GM18520 (cell line): ENCODE results near the gene SNX5.

ENCODE experiments used
- ATAC-seq: cut with Tn5 transposase; IDR thresholded peaks from one replicate; pipeline ENCODE4 v1.9.1; 2021; ENCODE audit not compliant: unreplicated experiment

The SNX5 gene

DNA sequence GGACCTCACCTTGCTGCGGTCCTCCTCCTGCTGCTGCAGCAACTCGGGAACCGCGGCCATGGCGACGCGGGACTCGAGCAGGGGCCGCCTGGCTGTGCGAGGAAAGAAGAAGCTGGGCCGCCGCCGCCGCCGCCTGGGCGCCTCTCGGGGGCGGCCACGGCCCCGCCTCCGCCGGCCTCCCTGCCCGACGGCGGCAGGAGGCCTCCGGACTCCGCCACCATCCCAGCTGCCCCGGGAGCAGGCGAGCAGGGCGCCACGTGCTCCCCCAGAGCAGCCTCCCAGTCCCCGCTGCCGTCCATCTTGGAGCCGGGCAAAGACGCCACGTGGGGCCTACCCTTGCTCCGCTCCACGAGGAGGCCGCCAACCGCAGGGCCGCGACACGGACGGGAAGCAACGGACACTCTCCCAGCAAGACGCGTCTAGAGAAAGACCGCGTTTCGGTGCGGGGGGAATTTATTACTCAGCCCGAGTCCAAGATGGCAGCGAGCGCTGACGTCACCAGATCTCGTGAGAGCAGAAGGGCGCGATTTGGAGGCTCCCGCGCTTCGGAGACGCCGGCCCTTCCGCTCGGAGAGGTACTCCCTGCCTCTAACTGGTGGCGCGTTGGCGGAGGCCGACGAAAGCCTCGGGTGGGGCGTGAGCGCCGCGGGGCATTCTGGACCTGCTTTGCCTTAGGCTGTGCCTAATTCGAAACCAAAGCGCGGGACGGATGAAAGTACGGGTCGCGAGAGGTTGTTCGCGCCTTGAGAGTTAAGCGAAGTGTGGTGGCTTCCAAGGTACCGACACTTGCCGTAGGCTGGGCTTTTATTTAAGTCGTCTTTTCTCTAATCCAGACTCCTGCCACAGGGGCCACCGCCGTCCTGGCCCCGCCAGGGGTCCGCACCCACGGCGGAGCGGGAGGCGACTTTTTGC lies at the start of gene SNX5, which contains the start of gene MGME1:
Gene SNX5, minus strand, starts transcription at position 429 of the 912 bp plus-strand sequence. Its CDS starts 369 bp downstream, at position 60.
Gene MGME1, plus strand, starts transcription at position 653 of the 912 bp plus-strand sequence. CDS start 842 bp downstream, outside the sequence.
- peak; percentile 70 for ATAC-seq

DNA sequence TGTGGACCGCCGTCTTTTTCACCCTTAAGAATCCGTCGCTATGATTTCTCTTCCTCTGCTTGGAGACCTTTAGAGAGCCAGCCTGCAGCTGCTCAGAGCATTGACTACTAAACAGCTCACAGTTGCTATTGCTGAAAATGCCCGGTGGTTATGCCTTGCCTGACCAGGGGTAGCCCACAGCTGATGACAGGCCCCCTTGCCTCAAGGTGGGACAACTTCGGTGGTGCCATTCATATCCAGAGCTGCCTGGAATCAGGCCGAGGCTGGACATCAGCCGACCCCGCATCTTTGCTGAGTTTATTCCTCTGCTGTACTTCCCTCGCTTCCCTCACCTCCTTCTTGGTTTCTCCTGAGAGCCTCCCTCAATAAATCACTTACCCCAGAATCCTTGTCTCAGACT lies 49.5 kb upstream of the SNX5 start:
- no peak for ATAC-seq

DNA sequence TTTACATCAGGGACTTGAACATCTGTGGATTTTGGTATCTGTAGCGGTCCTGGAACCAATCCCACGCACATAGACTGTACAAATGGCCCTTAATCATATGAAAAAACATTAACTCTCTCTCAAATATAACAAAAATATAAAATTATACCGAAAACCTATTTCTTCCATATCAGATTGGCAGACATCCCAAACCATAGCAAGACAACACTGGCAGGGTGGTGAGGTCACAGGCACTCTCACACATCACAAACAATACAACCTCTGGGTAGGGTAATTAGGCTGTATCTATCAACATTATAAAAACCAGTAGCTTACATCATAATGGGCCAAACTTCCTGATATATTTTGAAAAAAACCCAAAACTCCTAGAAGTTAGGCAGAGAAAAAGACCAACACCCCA lies 48.2 kb upstream of the SNX5 start:
- no peak for ATAC-seq

DNA sequence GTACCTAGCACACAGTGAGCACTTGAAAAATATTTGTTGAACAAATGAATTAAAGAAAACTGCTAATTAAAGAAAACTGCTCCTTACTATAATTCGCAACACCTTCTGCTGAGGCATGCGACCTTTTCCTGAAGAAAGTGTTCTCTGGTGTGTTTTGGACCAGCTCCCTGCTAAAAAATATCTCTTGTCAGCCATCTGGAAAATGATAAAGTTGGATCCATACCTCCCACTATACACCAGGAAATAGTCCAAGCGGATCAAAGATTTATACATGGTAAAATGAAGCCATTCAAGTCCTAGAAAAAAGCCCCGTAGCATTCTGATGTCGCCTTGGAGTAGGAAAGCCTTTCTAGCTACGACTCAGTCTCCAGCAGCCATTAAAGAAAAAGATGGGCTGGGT lies 45.8 kb upstream of the SNX5 start:
- no peak for ATAC-seq

DNA sequence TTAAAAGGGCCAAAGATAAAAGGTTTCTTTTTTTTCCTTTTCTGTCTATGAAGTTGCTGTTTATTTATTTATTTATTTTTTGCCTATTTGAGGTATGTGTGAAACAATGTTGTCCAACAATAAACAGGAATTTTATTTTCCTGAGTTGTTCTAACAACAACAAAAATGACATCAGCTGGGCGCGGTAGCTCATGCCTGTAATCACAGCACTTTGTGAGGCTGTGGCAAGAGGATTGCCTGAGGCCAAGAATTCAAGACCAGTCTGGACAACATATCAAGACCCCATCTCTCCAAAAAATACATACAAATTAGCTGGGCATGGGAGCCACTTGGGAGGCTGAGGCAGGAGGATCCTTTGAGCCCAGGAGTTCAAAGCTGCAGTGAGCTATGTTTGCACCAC lies 44.3 kb upstream of the SNX5 start:
- ATAC-seq, result no peak

DNA sequence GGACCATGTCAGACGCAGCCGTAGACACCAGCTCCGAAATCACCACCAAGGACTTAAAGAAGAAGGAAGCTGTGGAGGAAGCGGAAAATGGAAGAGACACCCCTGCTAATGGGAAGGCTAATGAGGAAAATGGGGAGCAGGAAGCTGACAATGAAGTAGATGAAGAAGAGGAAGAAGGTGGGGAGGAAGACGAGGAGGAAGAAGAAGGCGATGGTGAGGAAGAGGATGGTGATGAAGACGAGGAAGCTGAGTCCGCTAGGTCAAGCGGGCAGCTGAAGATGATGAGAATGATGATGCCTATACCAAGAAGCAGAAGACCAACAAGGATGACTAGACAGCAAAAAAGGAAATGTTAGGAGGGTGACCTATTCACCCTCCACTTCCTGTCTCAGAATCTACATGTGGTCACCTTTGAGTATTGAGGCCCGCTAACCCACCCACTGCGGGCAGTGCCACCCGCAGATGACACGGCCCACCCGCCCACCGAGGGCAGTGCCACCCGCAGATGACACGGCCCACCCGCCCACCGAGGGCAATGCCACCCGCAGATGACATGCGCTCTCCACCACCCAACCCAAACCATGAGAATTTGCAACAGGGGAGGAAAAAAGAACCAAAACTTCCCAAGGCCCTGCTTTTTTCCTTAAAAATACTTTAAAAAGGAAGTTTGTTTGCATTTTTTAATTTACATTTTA lies 43.5 kb upstream of the SNX5 start:
- no peak for ATAC-seq

DNA sequence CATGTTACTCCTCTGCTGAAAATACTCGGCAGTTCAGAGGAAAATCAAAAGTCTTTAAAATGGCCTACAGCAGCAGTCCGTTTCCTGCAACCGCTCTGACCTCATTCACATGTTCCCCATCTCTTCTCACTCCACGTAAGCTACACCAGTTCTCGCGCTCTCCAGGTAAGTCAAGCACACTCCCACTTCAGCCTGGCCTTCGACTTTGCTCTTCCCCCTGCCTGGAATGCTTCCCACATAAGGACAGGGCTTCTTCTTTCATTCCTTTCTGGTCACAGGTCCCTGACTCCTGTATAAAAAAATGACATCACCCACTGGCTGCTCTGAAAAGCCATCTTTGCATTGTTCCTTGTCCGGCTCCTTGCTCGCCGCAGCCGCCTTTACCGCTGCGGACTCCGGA lies 42.9 kb upstream of the SNX5 start:
- no peak for ATAC-seq

DNA sequence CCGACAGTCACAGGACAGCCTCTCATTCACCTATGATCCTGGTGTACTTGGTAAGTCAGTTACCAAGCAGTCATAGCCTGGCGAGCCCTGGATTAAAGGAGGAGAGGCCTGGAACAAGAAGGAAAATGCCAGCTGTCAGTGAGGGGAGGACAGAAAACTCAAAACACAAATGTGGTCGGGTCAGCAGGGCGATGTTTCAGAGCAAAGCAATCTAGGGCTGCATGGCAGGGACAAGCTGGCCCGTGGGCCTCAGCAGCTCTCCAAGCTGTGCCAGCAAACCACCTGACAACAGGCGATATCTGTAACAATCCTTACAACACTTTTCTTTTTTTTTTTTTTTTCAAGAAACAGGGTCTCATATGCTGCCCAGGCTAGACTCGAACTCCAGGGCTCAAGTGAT lies 40.5 kb upstream of the SNX5 start:
- ATAC-seq, result no peak

DNA sequence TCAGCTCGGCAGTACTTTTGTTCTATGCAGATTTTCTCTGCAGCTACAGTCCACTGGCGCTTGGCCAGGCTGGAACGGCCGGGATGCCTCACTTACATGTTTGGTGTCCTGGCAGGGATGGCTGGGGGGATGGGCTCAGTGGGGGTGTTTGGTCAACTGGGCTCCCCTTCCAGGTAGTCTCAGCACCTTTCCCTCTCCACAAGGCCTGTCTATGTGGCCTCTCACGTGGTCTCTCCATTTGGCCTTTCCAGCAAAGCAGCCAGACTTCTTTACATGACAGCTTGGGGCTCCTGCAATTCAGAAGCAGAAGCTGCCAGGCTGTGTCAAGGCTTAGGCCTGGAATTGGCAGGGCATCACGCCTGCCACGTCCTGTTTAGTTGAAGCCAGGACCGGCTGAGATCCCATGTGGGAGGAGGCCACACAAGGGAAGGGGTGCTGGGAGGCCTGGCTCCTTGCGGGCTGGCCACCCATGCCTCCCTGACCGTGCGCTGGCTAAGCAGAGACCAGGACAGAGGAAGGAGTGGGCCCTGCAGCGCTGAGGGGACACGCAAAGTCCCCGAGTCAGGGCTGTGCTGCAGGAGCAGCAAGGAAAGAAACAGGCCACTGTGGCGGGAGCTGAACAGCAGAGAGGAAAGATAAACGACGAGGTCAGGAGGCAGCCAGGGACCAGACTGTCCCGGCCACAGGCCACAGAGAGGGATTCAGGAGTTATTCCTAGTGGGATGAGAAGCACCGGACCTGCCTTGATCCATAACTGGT lies 39.1 kb upstream of the SNX5 start:
- ATAC-seq, result no peak

DNA sequence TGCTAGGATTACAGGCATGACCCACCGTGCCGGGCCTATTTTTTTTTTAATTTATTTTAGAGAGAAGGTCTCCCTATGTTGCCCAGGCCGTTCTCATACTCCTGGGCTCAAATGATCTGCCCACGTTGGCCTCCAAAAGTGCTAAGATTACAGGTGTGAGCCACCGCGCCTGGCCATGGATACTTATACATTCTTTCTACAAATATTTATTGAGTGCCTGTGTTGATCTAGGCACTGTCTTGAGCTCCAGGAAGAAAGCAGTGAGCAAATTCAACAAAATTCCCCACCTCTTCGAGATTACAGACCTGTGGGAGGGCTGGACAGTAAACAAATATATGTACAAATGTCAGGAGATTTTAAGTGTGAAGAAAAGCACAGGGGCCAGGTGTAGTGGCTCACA lies 38.1 kb upstream of the SNX5 start:
- no peak for ATAC-seq

DNA sequence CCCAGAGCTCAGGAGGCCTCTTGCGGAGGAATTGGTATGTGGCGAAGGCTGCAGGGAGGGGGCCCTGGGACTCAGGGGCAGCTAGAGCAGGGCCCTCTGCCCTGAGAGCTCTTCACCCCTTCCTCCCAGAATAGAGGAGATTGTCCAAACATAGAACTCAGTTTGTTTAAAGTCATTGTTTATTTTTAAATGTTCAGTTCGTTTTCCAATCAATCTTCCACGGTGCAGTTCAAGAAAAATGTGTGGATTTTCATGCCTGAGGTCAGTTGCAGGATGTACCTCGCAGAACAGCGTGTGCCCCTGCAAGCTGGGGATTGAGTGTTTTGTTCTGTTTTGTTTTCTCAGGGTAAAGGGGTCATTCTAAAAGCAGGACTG lies 37.4 kb upstream of the SNX5 start:
- no peak for ATAC-seq

DNA sequence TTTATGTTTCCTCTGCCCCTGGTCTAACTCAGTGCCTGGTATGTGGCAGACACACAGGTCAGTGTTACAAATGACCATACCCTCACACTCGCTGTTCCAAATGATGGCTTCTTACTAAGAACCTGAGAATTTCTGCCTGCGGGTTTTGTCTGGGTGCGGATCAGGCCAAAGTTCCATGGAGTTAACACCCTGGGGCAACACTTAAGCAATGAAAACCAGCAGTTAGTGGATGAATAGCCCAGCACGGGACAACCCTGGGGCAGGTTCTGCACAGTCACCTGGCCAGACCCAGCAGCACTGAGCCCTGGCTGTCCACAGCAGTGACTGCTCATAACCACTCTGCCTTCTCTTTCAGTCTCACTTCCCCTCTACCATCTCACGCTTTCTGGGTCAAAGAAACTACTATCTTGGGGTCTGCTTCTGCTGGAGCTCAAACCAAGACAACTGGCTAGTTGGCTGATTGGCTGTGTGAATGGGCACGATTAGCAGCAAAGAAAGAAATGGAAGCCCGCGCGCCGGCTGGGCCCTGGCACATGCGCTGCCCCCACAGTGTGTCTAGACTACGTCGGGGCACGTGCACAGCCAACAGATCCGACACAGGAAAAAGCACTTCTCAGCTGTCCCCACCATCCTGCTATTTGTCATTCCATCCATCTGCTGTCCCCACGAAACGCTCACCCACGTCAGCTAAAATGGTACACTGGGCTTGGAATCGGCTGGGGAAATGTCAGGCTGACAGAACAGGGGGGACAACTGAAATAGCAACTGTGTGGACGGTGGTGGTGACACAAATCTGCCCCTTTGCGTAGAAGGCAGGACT lies 36.8 kb upstream of the SNX5 start:
- ATAC-seq, result peak; percentile 91

DNA sequence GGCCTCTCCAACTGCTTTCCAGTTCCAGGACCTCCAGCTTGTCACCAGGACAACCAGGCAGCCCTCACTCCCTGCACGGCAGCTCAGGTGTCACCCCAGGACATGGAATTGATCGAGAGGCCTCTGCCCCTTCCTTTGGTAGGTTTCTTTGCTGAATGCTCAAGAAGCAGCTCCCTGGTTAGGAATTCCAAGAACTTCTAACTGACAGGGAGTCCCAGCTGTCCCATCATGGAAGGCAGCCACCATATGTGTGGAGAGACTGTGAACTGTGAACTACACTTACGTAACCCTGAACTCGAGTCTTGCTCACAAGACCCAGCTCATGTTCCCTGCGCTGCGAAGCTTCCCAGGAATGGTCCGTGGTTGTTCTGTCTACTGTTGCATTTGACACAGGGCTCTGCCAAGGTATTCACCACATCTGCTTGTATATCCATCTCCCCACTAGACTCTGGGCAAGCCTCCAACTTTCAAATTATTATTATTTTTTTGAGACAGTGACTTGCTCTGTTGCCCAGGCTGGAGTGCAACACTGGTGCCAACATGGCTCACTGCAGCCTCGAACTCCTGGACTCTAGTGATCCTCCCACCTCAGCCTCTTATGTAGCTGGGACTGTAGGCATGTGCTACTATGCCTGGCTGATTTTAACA lies 35.9 kb upstream of the SNX5 start:
- no peak for ATAC-seq

DNA sequence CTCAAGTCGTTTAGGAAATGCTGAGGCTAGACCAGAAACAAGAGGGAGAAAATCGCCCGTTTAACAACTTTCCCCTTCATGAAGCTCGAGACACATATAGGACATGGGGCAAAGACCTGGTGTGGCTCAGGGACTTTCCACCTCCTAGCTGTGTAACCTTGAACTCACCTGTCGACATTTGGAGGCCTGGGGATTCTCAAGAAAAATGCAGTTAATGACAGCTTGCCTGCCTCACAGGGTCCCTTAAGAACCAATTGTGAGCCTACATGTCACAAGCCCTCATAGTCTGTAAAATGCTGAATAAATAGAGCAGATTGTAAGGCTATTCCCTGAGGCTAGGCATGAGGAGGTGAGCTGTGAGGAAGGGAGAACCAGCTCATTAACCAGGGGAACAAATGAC lies 35.3 kb upstream of the SNX5 start:
- peak; percentile 36 for ATAC-seq

DNA sequence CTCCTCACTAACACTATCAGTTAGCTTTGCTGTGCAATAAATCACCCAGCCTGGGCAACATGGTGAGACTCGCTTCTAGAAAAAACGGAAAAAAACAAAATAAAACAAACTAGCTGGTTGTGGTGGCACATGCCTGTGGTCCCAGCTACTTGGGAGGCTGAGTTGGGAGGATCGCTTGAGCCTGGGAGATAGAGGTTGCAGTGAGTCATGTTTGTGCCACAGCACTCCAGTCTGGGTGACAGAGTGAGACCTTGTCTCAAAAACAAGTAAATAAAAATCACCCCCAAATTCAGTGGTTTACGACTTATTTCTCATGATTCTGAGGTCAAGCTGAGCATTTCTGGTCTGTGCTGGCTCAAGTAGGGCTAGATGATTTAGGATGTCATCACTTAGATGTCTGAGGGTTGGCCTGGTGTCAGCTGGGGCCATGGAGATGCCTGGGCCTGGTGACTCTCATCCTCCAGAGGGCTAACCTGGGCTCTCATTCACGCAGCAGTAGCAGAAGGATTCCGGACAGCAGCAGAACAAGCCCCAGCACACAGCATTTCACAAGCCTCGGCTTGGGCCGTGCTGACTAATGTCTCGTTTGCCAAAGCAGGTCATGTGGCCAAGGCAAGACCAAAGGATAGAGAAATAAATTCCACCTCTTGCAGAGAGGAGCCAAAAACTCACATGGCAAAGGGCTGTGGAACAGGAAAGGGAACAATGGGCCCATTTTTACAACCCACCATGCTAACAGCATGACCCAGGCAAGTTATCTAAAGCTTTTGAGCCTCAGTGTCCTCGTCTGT lies 32.7 kb upstream of the SNX5 start:
- ATAC-seq, result no peak

DNA sequence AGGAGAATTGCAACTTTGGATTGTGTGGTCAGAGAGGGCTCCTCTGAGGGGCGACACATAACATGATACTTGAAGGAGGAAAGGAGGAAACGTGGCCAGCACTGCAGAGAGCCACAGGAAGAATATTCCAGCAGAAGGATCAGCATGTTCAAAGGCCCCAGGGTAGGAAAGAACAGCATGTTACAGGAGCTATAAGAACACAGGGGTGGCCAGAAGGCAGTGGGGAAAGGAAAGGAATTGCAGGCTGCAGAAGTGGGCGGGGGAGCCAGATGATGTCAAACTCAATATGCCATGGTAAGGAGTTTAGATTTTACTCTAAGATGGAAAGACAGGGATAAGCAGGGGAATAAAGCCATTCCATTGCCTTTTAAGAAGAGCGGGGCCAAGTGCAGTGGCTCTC lies 31.0 kb upstream of the SNX5 start:
- ATAC-seq, result no peak

DNA sequence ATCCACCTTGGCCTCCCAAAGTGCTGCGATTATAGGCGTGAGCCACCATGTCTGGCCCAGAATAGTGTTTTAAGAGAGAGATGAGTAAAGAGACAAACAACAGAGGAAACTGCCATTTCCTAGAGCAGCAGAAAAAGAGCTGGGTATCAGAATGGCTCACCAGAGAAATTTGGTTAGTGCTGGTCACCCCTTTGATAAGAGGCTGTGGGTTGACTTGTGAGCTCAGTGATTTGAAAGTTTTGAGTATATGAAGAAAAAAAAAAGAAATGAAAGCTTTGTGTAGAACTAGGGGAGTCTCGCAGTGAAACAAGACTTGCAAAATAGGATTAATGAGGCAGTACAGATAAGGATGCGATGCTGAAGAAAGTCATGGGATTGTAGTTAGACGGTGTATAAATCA lies 29.9 kb upstream of the SNX5 start:
- ATAC-seq, result no peak

DNA sequence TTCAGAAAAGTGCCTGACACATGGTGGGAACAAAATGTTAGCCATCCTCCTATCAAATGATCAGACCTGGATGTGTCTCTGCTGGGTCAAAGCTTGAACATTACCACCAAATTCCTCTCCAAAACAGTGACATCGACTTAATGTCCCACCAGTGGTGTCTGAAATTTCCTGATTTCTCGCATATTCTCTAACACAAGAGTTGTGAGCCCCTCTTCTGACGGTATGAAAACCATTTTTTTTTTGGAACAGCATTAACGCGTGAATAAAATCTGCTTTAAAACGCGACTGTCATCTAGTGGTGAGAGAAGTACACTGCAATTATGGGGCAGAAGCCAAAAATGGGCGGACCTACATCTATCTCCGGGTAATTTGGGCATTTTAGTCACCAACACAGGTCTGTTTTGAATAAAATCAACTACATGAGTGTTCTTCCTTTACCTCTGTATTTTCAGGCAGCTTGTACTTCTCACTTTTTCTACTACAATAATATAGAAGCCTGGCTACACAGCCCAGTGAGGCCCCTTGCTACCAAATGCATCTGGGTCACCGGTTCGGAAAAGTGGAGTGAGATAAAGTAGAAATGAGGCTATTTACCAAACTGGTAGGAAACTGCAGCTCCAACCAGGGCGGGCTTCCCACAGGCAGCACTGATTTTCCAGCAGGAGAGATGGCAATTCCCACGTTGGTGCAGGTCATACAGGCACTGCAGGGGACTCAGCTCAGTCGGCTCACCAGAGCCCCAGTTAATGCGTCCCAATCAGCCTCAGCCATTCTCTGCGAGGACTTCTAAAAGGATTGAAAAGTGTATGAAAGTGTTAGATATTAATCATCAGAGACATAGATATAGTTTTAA lies 27.6 kb upstream of the SNX5 start:
- no peak for ATAC-seq
